ENCODE data around the gene PPP1R12B.
"Not testable (repeated sequence)": the region's sequence is repeated elsewhere in the genome, so short reads cannot be mapped to it uniquely, and the experiment has no call there.

PPP1R12B gene

DNA sequence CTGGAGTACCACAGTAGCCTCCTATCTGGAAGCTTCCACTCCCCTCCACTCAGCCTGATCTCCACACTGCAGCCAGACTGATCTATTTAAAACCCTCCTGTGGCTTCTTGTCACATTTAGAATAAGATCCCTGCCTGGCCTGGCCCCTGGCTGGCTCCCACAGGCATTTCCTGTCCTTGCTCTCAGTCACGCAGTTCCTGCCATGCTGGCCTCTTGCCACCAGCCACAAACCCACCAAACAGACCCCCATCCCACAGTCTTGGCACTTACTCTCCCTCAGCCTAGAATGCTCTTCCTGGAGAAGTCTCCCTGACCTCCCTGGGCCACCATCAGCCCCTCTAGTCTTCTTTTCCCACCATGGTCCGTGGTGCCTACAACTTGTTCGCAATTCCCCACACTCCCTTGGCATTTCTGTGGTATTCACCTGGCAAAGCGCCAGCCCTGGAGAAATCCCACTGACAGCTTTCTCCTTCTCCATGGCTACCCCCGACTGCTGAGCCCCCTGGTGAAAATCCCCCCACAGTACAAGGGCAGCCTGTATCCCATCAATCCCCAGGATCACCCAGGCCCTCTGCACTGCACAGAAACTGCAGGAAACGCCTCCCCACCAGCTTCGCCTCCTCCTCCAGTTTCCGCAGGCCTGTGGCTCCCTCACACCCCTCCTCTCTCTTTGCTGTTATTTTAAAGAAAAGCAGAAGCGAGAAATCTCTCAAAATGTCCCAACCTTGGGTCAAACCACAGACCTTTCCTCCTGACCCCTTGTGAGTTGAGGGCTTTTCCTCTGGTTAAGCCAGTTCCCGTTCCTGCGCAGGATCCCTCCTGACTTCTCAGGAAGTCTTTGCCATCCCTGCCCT, 267.2 kb downstream of the PPP1R12B start:
- DNase-seq: peak; percentile 97

DNA sequence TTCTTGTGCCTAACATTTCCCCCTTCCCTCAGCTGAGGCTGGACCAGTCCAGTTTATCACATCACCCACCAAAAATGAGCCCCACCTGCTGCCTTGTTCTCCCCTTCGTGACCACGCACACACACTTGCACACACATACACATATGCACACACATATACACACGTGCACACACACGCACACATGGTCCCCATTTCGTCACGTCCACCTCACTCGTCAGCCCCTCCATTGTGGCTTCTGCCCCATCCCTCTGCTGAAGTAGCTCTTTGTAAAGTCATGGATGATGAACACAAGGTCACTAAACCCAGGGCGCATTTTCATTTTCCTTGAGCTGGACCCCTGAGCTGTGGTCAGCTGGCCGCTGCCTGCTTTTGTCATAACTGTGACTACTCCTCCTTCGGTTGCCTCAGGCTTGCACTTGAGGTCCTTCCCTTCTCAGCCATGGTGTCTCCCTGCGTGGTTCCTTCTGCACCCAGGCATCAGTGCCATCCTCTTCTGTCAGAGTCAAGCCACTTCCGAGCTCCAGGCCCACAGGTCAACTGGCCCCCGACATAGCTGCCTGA, 267.9 kb downstream of the PPP1R12B start:
- no peak for DNase-seq

DNA sequence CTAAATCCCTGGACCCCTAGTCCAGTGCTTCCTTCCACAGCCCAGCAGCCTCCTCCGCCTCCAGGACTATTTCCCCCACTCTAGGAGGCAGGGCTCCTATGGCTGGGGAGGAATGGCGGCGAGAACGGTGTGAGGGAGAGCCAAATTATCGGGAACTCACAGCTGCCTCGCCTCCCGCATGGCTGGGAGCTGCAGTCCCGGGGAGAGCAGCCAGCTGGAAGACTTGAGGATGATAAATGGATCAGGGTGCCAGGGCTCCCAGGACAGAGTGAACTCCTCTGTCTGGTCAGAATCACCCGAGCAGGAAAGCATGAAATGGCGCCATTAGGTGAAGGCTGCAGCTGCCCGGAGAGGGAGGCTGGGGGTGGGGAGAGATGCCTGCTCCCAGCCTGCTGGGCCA, 270.5 kb downstream of the PPP1R12B start:
- DNase-seq: not testable (repeated sequence)

DNA sequence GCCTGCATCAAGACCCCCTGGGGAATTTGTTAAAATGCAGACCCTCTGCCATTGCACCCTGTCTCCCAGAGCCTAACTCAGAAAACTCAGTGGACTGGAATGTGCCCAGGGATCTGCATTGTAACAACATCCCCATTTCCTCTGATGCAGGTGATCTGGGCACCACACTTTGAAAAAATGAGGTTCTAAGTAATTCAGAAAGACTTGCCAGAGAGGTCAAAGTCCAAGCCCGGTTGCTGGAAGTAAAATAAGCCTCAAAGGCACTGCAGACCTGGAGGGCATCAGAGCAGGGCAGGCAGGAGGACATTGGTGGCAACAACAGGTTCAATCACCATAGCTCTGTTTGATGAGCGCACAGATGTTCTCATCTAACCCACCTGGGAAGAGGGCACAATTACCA, 271.0 kb downstream of the PPP1R12B start:
- DNase-seq: no peak

DNA sequence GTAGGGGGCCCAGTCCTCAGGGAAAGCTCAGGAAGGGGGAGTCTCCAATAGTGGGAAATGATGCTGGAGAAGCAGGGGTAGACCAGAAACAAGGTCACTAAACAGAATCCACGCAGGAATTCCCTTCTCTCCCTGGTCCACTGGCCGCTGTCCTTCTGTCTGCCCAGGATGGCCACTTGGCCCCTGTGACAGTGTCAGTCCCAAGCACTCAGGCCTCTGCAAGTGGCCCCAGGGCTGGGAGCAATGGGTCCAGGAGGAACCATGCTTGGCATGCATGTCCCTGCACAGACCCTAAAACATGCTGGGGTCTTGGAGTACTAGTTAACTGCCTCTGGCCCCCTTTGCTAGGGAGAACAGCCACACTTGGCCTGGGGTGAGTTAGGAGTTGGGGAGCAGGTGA, 271.5 kb downstream of the PPP1R12B start:
- not testable (repeated sequence) for DNase-seq

DNA sequence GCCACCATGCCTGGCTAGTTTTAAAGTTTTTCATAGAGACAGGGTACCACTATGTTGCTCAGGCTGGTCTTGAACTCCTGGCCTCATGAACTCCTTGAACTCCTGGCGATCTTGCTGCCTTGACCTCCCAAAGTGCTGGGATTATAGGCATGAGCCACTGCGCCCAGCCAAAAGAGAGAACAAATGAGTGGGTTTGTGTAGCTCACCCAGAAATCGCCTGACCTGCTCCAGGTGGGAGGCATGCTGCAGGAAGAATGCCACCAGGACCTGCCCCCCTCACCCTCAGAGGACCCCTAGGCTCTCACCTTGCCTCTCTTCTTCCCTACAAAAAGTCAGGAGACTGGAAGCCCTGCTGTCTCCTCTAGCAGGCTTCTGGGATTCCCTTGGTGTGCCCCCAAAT, 272.9 kb downstream of the PPP1R12B start:
- DNase-seq: no peak

DNA sequence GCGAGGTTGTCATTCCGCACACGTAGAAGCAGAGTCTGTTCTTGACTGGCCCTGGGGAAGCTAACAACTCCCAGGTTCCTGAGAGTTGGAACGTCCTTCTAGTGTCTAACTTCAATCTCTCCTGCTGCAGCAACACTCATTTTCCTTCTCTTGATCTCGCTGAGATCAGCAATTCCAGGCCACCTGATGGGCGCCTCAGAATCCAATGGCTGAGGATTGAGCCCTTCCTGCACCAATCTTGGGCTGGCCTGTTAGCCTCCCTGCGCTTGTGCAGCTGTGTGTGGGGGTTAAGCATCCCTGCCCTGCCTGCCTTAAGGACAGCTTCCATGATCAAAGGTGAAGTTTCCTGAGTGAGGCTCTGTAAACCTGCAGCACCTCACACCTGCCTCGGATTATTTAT, 273.9 kb downstream of the PPP1R12B start:
- DNase-seq: no peak

DNA sequence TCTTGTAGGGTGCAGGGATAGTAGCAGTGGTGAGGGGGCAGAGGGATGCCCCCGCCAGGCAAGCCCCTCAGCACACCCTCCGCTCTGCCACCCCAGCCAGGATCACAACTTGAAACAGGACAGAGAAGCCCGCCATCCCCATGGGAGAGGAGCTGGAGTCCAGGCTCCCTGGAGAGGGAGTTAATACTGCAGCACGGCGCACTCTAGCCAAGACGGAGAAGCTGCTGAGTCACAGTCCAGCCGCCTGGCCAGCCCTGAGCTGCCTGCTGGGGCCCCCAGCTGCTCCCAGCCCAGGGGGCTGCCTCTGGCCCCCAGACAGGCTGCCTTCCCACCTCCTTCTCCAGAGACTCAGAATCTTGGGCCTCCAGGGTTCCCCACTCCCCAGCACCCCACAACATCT, 274.6 kb downstream of the PPP1R12B start:
- DNase-seq: peak; percentile 65

DNA sequence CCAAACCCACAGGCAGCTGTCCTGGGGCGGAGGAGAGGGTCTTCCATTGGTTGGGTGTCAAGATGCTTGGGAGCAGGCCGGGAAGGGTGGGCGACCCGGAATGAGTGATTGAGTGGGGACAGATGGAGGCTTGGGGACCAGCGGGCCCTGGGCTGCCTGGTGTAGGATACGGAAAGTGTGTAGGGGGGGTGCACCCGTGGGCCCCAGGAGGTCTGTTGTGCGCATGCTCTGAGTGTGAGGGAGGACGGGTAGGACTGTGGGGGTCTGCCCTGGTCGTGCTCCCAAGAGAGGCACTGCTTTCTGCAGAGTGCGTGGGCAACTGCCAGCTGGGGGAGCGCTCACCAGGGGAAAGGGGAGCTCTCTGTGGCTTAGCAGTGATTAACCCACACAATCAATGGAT, 275.0 kb downstream of the PPP1R12B start:
- DNase-seq: not testable (repeated sequence)

DNA sequence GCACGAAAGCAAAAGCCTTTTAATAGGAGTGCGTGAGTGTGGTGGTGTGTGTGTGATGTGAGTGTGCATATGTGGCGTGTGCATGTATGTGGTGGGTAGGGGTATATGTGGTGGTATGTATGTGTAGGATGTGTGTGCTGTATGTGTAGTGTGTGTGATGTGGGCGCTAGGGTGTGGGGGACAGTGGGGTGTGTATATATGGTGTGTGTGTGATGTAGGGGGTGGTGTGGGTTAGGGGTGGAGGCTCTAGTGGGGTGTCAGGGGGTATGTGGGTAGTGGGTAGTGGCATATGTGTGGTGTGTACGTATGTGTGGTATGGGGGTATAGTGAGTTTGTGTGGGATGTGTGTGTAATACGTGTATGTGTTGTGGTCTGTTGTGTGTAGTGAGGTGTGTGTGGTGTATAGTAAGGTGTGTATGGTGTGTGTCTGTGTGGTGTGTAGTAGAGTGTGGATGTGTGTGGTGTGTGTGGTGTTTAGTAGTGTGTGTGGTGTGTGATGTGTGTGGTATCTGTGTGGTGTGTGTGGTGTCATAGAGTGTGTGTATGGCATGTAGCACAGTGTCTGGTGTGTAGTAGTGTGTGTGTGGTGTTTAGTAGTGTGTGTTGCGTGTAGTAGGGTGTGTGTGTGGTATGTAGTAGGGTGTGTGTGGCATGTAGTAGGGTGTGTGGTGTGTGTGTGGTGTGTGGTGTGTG, 275.7 kb downstream of the PPP1R12B start:
- no peak for DNase-seq

DNA sequence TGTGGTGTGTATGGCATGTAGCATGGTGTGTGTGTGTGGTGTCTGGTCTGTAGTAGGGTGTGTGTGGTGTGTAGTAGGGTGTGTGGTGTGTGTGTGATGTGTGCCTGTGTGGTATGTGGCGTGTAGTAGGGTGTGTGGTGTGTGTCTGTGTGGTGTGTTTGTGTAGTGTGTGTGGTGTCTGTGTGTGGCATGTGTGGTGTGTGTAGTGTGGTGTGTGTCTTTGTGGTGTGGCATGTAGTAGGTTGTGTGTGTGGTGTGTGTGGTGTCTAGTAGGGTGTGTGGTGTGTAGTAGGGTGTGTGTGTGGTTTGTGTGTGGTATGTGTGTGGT, 276.2 kb downstream of the PPP1R12B start:
- DNase-seq: peak; percentile 7

DNA sequence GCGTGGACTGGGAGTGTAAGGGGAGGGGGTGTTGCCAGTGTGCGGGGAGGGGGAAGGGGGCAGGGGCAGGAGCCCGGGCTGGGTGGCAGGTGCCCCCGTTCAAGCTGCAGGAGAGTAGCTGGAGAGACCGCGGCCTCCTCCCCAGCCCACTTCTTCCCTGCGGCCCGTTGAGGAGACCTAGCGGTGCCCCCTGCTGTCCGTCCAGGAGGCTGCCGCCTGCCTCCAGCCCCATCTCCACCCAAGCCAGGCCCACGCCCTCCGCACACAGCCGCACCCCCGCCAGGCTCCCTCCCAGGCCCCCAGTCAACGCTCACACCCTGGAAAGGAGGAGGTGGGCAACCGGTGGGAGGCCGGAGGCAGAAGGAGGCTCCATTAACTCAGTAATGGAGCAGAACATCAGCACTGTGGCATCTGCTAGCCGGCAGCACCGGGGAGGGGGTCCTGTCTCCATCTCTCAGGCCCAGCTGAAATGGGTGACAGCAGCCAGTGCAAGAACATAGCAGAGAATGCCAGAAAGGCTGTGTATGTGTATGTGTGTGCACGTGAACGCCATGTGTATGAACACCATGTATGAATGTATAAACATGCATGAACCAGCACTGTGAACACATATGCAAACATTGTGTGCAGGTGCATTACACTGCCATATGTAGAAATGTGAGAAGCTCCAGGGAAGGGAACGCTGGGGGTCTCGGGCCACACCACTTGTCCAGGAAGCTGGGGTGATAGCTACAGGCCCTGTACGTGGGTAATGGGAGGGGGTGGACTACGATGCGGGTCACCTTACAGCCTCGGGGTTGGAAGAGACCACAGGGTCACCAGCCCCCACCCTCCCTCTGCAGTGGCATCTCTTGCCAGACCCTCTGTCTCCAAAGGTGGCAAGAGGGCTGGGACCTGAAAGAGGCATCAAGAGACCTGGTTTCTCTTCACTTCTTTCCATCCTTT, 277.2 kb downstream of the PPP1R12B start:
- DNase-seq: peak; percentile 75

DNA sequence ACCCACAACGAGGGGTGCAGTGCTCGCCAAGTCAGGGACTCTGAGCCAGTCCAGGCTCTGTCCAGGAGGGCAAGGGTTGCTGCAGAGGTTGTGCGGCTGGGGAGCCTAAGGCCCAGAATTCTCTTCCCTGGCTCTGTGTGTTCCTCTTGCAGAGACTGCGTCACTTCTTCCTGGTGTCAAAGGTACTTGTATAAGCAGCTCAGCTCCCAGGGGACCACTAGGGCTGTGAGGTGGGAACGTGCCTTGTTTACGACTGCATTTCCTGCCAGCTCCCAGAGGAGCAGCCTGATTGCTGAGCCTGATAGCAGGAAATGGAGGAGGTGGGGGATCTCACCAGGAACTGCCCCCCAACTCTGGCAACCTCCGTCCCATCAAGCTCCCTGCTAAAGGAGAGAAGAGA, 278.5 kb downstream of the PPP1R12B start:
- DNase-seq: not testable (repeated sequence)

DNA sequence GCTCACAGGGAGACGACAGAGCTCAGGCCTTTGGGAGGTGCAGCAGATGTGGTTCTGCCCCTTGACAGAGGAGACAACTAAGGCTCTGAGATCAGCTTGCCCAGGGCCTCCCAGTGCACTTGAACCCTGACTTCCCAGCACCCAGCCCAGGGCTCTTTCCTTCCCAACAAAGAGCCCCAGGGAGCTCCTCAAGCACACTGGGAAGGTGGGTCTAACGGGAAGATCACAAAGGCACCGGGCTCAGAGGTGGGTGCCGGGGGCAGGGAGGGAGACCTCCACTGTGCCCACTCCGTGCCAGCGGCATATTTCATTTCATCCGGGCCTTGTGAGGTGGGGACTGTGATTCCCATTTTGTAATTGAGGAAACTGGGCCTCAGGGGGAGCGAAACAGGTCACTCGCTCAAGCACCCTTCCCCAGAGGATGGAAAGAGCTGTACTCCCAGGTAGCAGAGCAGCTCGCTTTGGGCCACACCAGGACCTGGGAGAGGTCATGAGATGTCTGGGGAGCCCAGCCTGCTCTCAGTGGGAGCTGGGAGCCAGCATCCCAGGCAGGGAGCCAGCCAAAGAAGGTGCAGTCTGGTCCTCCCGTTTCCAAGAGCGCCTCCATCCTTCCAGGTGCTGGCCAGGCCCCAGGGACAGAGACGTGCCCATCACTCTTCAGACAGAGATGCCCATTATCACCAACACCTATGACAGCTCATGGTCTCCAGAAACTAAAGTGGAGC, 279.5 kb downstream of the PPP1R12B start:
- DNase-seq: no peak

DNA sequence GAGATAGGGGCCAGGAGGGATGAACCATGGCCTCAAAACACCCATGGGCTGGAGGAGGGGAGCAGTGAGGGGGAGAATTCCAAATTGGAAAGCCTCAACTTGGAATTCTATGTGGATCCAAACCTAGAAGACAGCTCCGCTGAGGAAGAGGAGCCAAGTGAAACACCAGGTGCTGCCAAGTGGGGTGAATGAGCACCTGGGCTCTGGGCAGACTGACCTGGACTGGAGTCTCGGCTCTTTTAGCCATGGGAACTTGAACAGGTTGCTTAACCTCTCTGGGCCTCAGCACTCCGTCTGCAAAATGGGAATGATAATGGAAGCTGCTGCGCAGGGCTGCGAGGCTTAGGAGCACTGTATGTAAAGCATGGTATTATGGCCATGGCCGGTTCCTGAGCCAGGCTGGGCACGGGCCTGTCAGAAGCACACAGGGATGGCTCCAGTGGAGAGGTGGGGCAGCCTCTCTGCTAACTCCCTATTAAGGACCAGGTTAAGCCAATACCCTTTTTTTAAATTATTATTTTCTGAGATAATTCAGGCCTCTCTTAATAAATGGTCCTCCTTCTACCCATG, 280.2 kb downstream of the PPP1R12B start:
- DNase-seq: no peak

DNA sequence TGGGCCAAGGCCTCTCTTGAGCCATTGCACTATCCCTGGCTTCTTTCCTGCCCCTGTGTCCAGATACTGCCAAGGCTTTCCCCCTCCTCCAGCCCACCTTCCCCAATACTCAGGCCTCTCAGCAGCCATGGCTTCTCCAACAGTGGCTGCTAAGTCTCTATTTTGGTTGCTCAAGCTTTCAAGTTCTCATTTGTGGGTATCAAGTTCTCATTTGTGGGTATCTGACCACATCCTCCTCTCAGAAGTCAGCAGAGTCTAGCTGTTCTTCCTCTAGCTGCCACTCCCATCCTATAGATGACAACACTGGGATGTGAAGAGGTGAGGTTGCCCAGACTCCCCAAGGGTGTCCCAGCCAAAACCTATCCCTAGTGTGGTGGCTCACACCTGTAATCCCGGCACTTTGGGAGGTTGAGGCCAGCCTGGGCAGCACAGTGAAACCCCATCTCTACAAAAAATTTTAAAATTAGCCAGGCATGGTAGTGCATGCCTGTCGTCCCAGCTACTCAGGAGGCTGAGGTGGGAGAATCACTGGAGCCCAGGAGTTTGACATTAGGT, 280.8 kb downstream of the PPP1R12B start:
- not testable (repeated sequence) for DNase-seq

DNA sequence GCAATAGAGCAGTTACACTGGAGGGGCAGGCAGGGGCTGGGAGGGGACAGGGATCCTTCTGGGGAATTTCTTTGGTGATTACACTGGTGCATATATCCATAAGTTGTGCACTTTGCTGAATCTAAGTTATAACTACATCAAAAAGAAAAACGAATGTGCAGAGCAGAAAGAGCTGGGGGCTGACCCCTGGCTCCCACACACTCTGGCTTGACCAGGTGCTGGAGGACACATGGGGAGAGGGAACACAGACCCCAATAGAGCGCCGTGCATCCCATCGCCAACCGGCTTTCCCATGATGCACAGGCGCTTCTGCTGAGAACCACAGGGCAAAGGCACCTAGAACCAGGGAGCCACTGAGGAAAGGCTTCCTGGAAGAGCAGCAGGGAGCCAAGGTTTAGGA, 281.6 kb downstream of the PPP1R12B start:
- not testable (repeated sequence) for DNase-seq

DNA sequence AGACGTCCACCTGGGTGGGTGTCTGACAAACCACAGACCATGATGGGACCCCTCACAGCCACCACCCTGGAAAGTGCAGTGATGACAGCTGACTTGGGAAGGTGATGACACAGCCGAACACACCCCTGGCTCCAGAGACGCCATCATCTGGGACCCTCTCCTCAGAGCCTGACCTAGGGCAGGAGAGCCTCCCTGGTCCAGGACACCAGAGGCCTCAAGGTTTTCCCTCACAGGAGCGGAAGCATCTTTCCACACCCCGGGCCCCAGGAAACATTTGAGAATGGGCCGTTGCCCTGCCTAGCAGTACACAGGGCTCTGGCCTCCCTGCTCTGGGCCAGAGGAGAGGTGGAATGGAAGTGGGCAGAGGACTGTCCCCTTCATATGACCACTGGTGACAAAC, 282.0 kb downstream of the PPP1R12B start:
- DNase-seq: no peak

DNA sequence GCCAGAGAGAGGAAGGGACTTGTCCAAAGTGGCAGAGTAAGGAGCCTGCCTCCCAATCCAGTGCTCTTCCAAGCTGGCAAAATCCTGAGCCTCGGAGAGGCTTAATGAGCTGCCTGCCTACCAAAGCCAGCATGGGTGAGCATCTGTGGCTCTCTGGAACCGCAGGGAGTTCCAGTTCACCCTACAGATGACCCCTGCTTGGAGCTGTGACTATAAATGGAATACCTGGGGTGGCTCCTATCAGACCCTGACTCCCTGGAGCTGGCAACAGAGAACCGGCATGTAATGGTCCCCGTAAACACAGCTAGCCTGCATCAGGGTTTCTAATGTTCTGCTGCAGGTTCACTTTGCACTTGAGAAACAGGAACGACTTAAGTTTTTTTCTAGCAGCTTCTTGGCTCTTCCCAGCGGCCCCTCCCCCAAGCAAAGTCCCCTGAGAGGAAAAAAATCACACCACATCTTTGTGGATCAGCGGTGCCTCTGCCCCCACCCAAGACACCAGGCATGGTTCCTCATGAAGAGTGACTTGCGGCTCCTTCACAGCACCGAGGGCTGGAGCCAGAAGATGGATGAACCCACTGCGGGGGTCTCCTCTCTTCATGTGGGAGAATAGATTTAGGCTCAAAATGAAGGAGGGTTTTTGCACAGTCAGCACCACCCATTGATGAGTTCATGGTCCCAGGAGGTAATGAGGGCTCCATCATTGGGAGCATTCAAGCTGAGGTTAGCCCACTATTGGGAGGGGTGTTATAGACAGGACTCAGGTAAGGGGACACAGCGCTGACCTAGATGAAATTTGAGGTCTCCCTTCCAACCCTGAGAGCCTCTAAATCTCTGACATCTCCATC, 282.8 kb downstream of the PPP1R12B start:
- no peak for DNase-seq

DNA sequence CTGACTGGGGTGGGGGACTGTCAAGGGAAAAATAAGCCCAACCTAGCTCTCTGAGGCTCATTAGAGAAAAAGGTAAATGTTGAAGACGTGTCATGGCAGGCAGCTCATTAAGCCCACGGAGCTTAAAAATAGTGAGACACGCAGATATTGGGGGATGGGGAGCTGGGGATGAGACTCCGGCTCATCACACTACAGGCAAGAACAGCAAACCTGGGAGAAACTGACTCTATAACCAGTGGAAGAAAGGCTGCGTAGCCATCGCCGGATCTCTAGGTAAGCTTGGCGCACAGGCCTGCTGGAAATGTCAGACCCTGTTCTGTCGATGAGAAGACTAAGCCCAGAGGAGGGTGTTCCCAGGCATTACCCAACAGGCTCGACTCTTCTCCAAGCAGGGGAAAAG, 283.7 kb downstream of the PPP1R12B start:
- no peak for DNase-seq

Measured in fibroblast of skin of scalp (primary cell).